Fibroblast of lung (primary cell): Measurements from ENCODE around the gene FCER1G. TPM values are rescaled to one million over a fixed set of nuclear protein-coding genes. Genes with fewer than 3 reads are reported as not detected.
A peak's percentile ranks its signal among the peaks of the same experiment; 100 is the strongest.

Experiments
- DNase-seq, 2 donors: peaks; one replicate each; pipeline versions ENCODE4 v3.0.0 to v3.0.0-alpha.2; 2010; ENCODE audit warnings: low read depth in 2 of 2
- H2AFZ ChIP-seq: 2 replicates; pipeline ENCODE4 v1.5.1; 2012; ENCODE audit warnings: low read length, control low read depth, inconsistent platforms
- H3K27ac ChIP-seq: 2 replicates; pipeline ENCODE4 v1.5.1; 2011; ENCODE audit warnings: low read length, control low read depth; ENCODE audit not compliant: insufficient read depth
- H3K27me3 ChIP-seq: 2 replicates; pipeline ENCODE4 v1.5.1; 2011; ENCODE audit warnings: mild to moderate bottlenecking, low read length; ENCODE audit not compliant: control insufficient read depth, insufficient read depth
- H3K36me3 ChIP-seq: 2 replicates; pipeline ENCODE4 v1.5.1; 2011; ENCODE audit warnings: low read length; ENCODE audit not compliant: control insufficient read depth, insufficient read depth
- H3K4me1 ChIP-seq: 2 replicates; pipeline ENCODE4 v1.5.1; 2011; ENCODE audit warnings: low read length; ENCODE audit not compliant: control insufficient read depth, insufficient read depth; ENCODE audit errors: extremely low read depth
- H3K4me2 ChIP-seq: 2 replicates; pipeline ENCODE4 v1.5.1; 2011; ENCODE audit warnings: low read length, control low read depth; ENCODE audit not compliant: insufficient read depth; ENCODE audit errors: extremely low read depth
- H3K4me3 ChIP-seq, 4 experiments: fragments of 200-600 bp in 1 of 4; sonication (generic) in 1 of 4; replicated peaks in 1 of 4; 2 replicates each; pipeline ENCODE4 v1.5.1; 2011 to 2016; ENCODE audit warnings: low read length in 4 of 4, low read depth in 3 of 4, mild to moderate bottlenecking in 3 of 4, control low read depth in 2 of 4, inconsistent platforms in 1 of 4, mixed read lengths in 1 of 4; ENCODE audit not compliant: insufficient read depth in 1 of 4; ENCODE audit errors: control extremely low read depth in 1 of 4
- H3K79me2 ChIP-seq: 2 replicates; pipeline ENCODE4 v1.5.1; 2012; ENCODE audit warnings: mild to moderate bottlenecking, low read length, inconsistent platforms; ENCODE audit not compliant: control insufficient read depth, insufficient read depth
- H3K9ac ChIP-seq: 2 replicates; pipeline ENCODE4 v1.5.1; 2011; ENCODE audit warnings: mild to moderate bottlenecking, low read length, control low read depth; ENCODE audit not compliant: insufficient read depth
- H3K9me3 ChIP-seq: 2 replicates; pipeline ENCODE4 v1.5.1; 2012; ENCODE audit warnings: low read depth, low read length; ENCODE audit not compliant: control insufficient read depth, insufficient read depth
- H4K20me1 ChIP-seq: 2 replicates; pipeline ENCODE4 v1.5.1; 2011; ENCODE audit warnings: low read length; ENCODE audit not compliant: control insufficient read depth, insufficient read depth; ENCODE audit errors: extremely low read depth
- CTCF ChIP-seq, 2 donors: IDR thresholded peaks in 1 of 2; conservative IDR thresholded peaks in 1 of 2; 1 replicate in 1 of 2; 2 replicates in 1 of 2; pipeline ENCODE4 v1.5.1; 2011 to 2012; ENCODE audit warnings: low read length in 2 of 2, control low read depth in 1 of 2, inconsistent platforms in 1 of 2, low read depth in 1 of 2, mild to moderate bottlenecking in 1 of 2
- EZH2 ChIP-seq: IDR thresholded peaks from 2 replicates; pipeline ENCODE4 v1.5.1; 2012; ENCODE audit warnings: low read length, control low read depth, mild to moderate bottlenecking; ENCODE audit errors: missing control alignments
- polyA plus RNA-seq, 2 donors: library from polyadenylated mRNA; depleted of rRNA in 1 of 2; stranded (reverse) in 1 of 2; unstranded in 1 of 2; fragments of >200 nt; gene quantifications; 2 replicates each; pipeline ENCODE4 v1.2.1, GENCODE V29; 2011 to 2012; ENCODE audit warnings: missing spikeins in 1 of 2
- total RNA-seq: library from RNA; depleted of rRNA; stranded (reverse); fragments of >200 nt; gene quantifications from 2 replicates; pipeline ENCODE4 v1.2.1, GENCODE V29; 2014

Gene FCER1G
- total and polyA plus RNA-seq, 2 donors (not counting 1 experiment from before 2014, with no cell fraction given) = 0.85 TPM; not detected in 1

- H3K4me3 ChIP-seq = peak overlapping the region; percentile 76 to 88 (median 84)
- peak overlapping the region; percentile 87 for H2AFZ ChIP-seq
- H3K27ac ChIP-seq = peak overlapping the region; percentile 91
- H4K20me1 ChIP-seq = no peaks in the 10 kb centered on the region
- H3K4me1 ChIP-seq = peaks cover 11% of the 10 kb centered on the region
- H3K9me3 ChIP-seq = no peaks in the 10 kb centered on the region
- H3K4me2 ChIP-seq = peak overlapping the region; percentile 100
- peaks cover 2% of the 10 kb centered on the region for H3K79me2 ChIP-seq
- TF ChIP-seq CTCF (conservative IDR thresholded peaks at IDR 0.05 in 1 of 2, IDR thresholded peaks at IDR 0.05 in 1 of 2; ENCODE audit: low read depth in 1 of 2, low read length in 2 of 2) (no peak), EZH2 (no peak)
- peak overlapping the region; percentile 69 for H3K9ac ChIP-seq
- peaks cover 18% of the 10 kb centered on the region for H3K36me3 ChIP-seq
- no peaks in the 10 kb centered on the region for H3K27me3 ChIP-seq
- DNase-seq = no peak
These were observed 48.2 kb upstream of the FCER1G start for GRCh38 chr1:161166669-161167548.

GRCh38 chr1:161168906-161169305, 46.2 kb upstream of the FCER1G start:
- no peak overlapping the region for H3K4me2 ChIP-seq
- H3K79me2 ChIP-seq = peaks cover 2% of the 10 kb centered on the region
- no peak overlapping the region for H3K9ac ChIP-seq
- peaks cover 13% of the 10 kb centered on the region for H3K36me3 ChIP-seq
- H3K27me3 ChIP-seq = no peaks in the 10 kb centered on the region
- no peaks in the 10 kb centered on the region for H4K20me1 ChIP-seq
- no peak overlapping the region for H3K4me3 ChIP-seq
- no peaks in the 10 kb centered on the region for H3K9me3 ChIP-seq
- no peak overlapping the region for H3K27ac ChIP-seq
- no peak for DNase-seq
- no peak overlapping the region for H2AFZ ChIP-seq
- TF ChIP-seq EZH2 (no peak), CTCF (conservative IDR thresholded peaks at IDR 0.05 in 1 of 2, IDR thresholded peaks at IDR 0.05 in 1 of 2; ENCODE audit: low read depth in 1 of 2, low read length in 2 of 2) (no peak)
- peaks cover 26% of the 10 kb centered on the region for H3K4me1 ChIP-seq

DNA sequence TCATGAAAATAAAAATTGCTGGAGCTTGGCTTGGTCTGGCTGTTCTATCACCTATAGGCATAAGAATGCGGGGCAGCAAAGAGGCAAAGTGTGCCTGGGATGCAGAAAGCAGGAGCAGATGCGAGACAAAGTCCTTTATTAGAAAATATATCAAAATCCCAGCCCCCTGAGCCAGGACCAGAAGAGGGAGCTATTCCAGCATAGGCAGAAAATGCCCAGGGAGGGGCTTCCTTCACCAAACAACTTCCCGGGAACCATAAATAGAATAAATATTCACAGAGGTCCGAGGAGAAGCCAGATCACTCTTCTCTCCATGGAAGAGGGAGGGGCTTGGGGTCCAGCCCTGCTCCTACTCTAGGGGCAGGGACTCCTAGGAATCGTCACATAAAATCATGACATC, 43.9 kb upstream of the FCER1G start:
- no peak for DNase-seq
- Histone ChIP-seq H3K27me3 (no peaks in the 10 kb centered on the region), H3K36me3 (peaks cover 9% of the 10 kb centered on the region)

More for the DNA sequence above, 43.9 kb upstream of the FCER1G start:
- TF ChIP-seq CTCF (conservative IDR thresholded peaks at IDR 0.05 in 1 of 2, IDR thresholded peaks at IDR 0.05 in 1 of 2; ENCODE audit: low read depth in 1 of 2, low read length in 2 of 2) = peak in 1 of 2 donors; percentile 32
- TF ChIP-seq EZH2 = no peak
- Histone ChIP-seq H3K4me1 (peaks cover 22% of the 10 kb centered on the region), H3K79me2 (peaks cover 2% of the 10 kb centered on the region), H3K4me2 (no peak overlapping the region), H3K9me3 (no peaks in the 10 kb centered on the region), H3K9ac (no peak overlapping the region), H2AFZ (no peak overlapping the region), H4K20me1 (no peaks in the 10 kb centered on the region), H3K4me3 (no peak overlapping the region), H3K27ac (no peak overlapping the region)
